Aorta (tissue), 5 donors: ENCODE measurements around the gene PKDREJ. TPM values are rescaled to one million over a fixed set of nuclear protein-coding genes. Genes with fewer than 3 reads are reported as not detected.
A peak's percentile ranks its signal among the peaks of the same experiment; 100 is the strongest.
"Not testable (repeated sequence)": the region's sequence is repeated elsewhere in the genome, so short reads cannot be mapped to it uniquely, and the experiment has no call there.

Source experiments
- ATAC-seq: fragments of 200-7000 bp; cut with Tn5 transposase; one replicate; pipeline ENCODE4 v1.9.1; 2022; ENCODE audit warnings: moderate library complexity; ENCODE audit not compliant: low FRiP score
- DNase-seq, 2 donors: peaks; one replicate each; pipeline ENCODE4 v3.0.0-alpha.2; 2020
- H3K27ac ChIP-seq, 2 donors: one replicate each; pipeline ENCODE4 v1.5.1; 2013; ENCODE audit warnings: low read length in 2 of 2, mild to moderate bottlenecking in 2 of 2, moderate library complexity in 2 of 2, control low read depth in 1 of 2, inconsistent platforms in 1 of 2, low read depth in 1 of 2
- H3K27me3 ChIP-seq, 2 donors: one replicate each; pipeline ENCODE4 v1.6.1; 2013; ENCODE audit warnings: control low read depth in 1 of 2, low read length in 1 of 2, mild to moderate bottlenecking in 1 of 2, moderate library complexity in 1 of 2; ENCODE audit not compliant: insufficient read depth in 2 of 2, control insufficient read depth in 1 of 2
- H3K36me3 ChIP-seq, 2 donors: one replicate each; pipeline ENCODE4 v1.6.1; 2013; ENCODE audit warnings: control low read depth in 1 of 2, low read length in 1 of 2, mild to moderate bottlenecking in 1 of 2; ENCODE audit not compliant: insufficient read depth in 2 of 2, control insufficient read depth in 1 of 2
- H3K4me1 ChIP-seq, 2 donors: one replicate each; pipeline ENCODE4 v1.6.1; 2013; ENCODE audit warnings: low read length in 2 of 2, control low read depth in 1 of 2, mild to moderate bottlenecking in 1 of 2, moderate library complexity in 1 of 2; ENCODE audit not compliant: insufficient read depth in 2 of 2, control insufficient read depth in 1 of 2
- H3K4me3 ChIP-seq, 2 donors: one replicate each; pipeline ENCODE4 v1.5.1; 2013; ENCODE audit warnings: low read length in 2 of 2, control low read depth in 1 of 2, mild to moderate bottlenecking in 1 of 2
- H3K9me3 ChIP-seq: one replicate; pipeline ENCODE4 v1.6.1; 2013; ENCODE audit warnings: mild to moderate bottlenecking, low read length; ENCODE audit not compliant: control insufficient read depth
- WGBS, 2 donors: extraction: QIAGEN DNeasy Blood & Tissue Kit; methylation state at CpG; one replicate each; pipeline ENCODE4 v1.1.7; 2013; 5-methylcytosine and 5-hydroxymethylcytosine counted together
- intact Hi-C, 2 donors: fragments of 100-400 bp; cut with DNase I; formaldehyde crosslinking; loops; one replicate each; pipeline versions ENCODE4 v1.14.2 to v1.15.0; 2022
- long read RNA-seq, 2 donors: library from polyadenylated mRNA; unstranded; transcript quantifications; one replicate each; pipeline ENCODE4 v2.0.0, GENCODE V29; 2020 to 2021
- polyA plus RNA-seq, 2 donors: library from polyadenylated mRNA; stranded (reverse); fragments of 200-250 nt; gene quantifications; one replicate each; pipeline ENCODE4 v1.2.3, GENCODE V29; 2013
- total RNA-seq, 2 donors: library from RNA; stranded (reverse); fragmentation: NEBNext Ultra II Directional; extraction: Animal tissue kit (Norgen Biotek cat#: 25700); gene quantifications; one replicate each; pipeline ENCODE4 v1.2.1, GENCODE V29; 2021
- donor health status: healthy with polysubstance abuse.
- donor health status: Bipolar disorder and iron deficiency.
- donor health status: DM: no; HTN: no; CAD: no.
- donor health status: DM: no; HTN: no; CAD: no.
- donor health status: DM: yes; HTN: yes; CAD: no.

Gene PKDREJ
- total RNA-seq (under 1 TPM in 1 of 2 donors, not detected in 1; 0.15 TPM), polyA plus RNA-seq (under 1 TPM in 1 of 2 donors, not detected in 1; 0.05 TPM)
- long read RNA-seq, donor 1: 0 reads
- long read RNA-seq, donor 2, full-length matches to known transcripts: 1 of 1 reads
- long read RNA-seq, donor 2, partial matches to known transcripts: 0 of 1 reads
- long read RNA-seq, donor 2, other reads (novel, unspliced or antisense): 0 of 1 reads

- H3K36me3 ChIP-seq: no peaks in the 10 kb centered on the region
- H3K4me1 ChIP-seq: no peaks in the 10 kb centered on the region
- H3K4me3 ChIP-seq: peak within 1 kb of the TSS; percentile 11 to 37
- H3K27ac ChIP-seq: no peak within 1 kb of the TSS
- DNase-seq (peak in 1 of 2 donors; percentile 77), ATAC-seq (no peak)
- 40% methylated on average over 22 to 30 of the region's 30 CpGs for WGBS, 2 donors
- H3K27me3 ChIP-seq: no peaks in the 10 kb centered on the region
- H3K9me3 ChIP-seq: no peaks in the 10 kb centered on the region
- intact Hi-C loops: no loop called here
Measured at GRCh38 chr22:46263216-46263590, at the start of gene PKDREJ. PKDREJ (minus strand) TSS chr22:46263343; CDS start chr22:46263322, 21 bp downstream.

- H3K4me3 ChIP-seq, H3K4me1 ChIP-seq, ATAC-seq, H3K9me3 ChIP-seq, DNase-seq, H3K27ac ChIP-seq, H3K36me3 ChIP-seq, H3K27me3 ChIP-seq: not testable (repeated sequence)
- intact Hi-C loops: loop anchor here (2.0 to 5.0 kb wide), 2 partner anchors 191 to 318 kb away; no protein-coding TSS in a partner anchor
- WGBS, 2 donors: 90 to 94% methylated on average over 2 of the region's 2 CpGs
Measured at GRCh38 chr22:46312848-46313247, 49.7 kb upstream of the PKDREJ start.

DNA sequence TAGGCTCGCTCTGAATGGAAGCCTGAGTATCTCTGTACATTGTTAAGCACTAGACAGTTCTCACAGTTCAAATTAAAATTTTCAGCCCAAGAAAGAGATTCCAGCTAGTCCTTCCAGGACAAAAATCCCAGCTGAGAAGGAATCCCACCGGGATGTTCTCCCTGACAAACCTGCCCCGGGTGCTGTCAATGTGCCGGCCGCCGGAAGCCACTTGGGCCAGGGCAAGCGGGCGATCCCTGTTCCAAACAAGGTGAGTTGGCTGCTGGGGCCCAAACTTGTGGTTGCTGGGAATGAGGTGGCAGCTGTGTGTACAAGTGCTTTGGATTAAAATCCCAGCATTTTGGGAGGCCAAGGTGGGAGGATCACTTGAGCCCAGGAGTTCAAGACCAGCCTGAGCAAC, 48.9 kb upstream of the PKDREJ start:
- Histone ChIP-seq H3K9me3 (no peaks in the 10 kb centered on the region), H3K4me1 (no peaks in the 10 kb centered on the region), H3K4me3 (no peak overlapping the region), H3K27ac (no peak overlapping the region), H3K27me3 (no peaks in the 10 kb centered on the region), H3K36me3 (no peaks in the 10 kb centered on the region)
- 96 to 97% methylated on average over 8 of the region's 8 CpGs for WGBS, 2 donors
- DNase-seq (peak; percentile 15 to 52), ATAC-seq (no peak)
- intact Hi-C loops: loop anchor here (2.0 to 5.0 kb wide), 2 partner anchors 190 to 317 kb away; no protein-coding TSS in a partner anchor

- peak in 1 of 2 donors; percentile 4 for DNase-seq
- 94 to 95% methylated on average over 15 of the region's 15 CpGs for WGBS, 2 donors
- no peak overlapping the region for H3K27ac ChIP-seq
- intact Hi-C loops: loop anchor here in 1 of 2 donors (5.0 kb wide), 1 partner anchor 187 kb away; no protein-coding TSS in a partner anchor
- no peaks in the 10 kb centered on the region for H3K36me3 ChIP-seq
- H3K9me3 ChIP-seq: no peaks in the 10 kb centered on the region
- H3K27me3 ChIP-seq: no peaks in the 10 kb centered on the region
- H3K4me1 ChIP-seq: no peaks in the 10 kb centered on the region
- H3K4me3 ChIP-seq: no peak overlapping the region
- no peak for ATAC-seq
Measured at GRCh38 chr22:46309526-46310085, 46.5 kb upstream of the PKDREJ start.

GRCh38 chr22:46308283-46308988, 45.3 kb upstream of the PKDREJ start:
- 72 to 75% methylated on average over 23 of the region's 23 CpGs for WGBS, 2 donors
- Histone ChIP-seq H3K27ac (no peak overlapping the region), H3K27me3 (no peaks in the 10 kb centered on the region), H3K4me3 (no peak overlapping the region), H3K4me1 (no peaks in the 10 kb centered on the region), H3K36me3 (no peaks in the 10 kb centered on the region), H3K9me3 (no peaks in the 10 kb centered on the region)
- DNase-seq (peak; percentile 45 to 69), ATAC-seq (no peak)
- intact Hi-C loops: no loop called here

DNA sequence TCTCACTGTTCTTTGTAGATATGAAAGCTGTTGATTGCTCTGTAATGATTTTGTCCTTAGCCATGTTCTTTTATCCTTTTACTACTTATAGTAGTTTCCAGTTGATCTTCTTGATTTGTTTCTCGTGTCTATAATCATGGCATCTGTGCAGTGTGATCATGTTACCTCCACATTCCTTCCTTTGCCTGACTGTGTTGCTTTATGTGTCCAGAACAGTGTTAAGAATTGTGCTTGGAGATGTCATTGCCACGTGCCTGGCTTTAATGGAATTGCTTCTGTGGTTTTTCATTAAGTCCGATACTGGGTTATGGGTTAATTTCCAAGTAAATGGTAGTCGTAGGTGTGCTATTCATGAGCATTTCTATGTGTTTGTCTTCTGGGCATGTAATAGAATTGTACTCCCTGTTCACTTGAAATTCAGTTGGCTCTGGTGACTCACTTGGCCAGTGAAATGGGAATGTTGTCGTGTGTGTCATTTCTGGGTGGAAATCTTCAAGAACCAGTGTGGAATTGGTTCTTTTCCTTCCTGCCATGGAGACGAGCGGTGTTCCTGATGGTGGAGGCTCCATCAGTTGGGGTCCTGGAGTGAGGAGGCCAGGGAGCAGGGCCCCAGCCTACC, 40.3 kb upstream of the PKDREJ start:
- no peak for ATAC-seq
- Histone ChIP-seq H3K27ac (no peak overlapping the region), H3K27me3 (no peaks in the 10 kb centered on the region), H3K36me3 (no peaks in the 10 kb centered on the region), H3K9me3 (no peaks in the 10 kb centered on the region), H3K4me3 (no peak overlapping the region), H3K4me1 (no peaks in the 10 kb centered on the region)
- intact Hi-C loops: no loop called here
- DNase-seq: no peak
- WGBS, 2 donors: 80 to 81% methylated on average over 7 of the region's 7 CpGs

- intact Hi-C loops: no loop called here
- ATAC-seq: no peak
- H3K36me3 ChIP-seq: no peaks in the 10 kb centered on the region
- no peak overlapping the region for H3K4me3 ChIP-seq
- H3K27ac ChIP-seq: no peak overlapping the region
- peak in 1 of 2 donors; percentile 62 for DNase-seq
- 94 to 96% methylated on average over 7 of the region's 7 CpGs for WGBS, 2 donors
- no peaks in the 10 kb centered on the region for H3K27me3 ChIP-seq
- no peaks in the 10 kb centered on the region for H3K4me1 ChIP-seq
- no peaks in the 10 kb centered on the region for H3K9me3 ChIP-seq
Measured at GRCh38 chr22:46300491-46300890, 37.3 kb upstream of the PKDREJ start.

DNA sequence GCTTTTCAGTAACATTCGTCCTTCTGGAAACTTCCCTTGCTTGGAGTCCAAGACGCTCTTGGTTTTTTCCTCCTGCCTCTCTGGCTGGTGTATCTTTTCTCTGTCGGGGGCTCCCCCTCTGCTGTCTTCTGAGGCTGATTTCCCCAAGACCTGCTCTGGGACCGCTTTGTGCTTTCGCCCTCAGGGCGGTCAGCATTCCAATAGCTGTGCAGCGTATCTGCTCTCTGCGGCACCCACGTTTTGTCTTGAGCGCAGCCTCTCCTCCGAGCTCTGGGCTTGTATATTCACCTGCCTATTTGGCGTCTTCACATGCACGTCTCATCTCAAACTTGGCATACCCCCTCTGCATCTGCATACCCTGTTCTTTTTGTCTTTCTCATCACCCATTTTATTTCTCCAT, 36.0 kb upstream of the PKDREJ start:
- ATAC-seq (no peak), DNase-seq (peak in 1 of 2 donors; percentile 64)
- Histone ChIP-seq H3K27me3 (no peaks in the 10 kb centered on the region), H3K36me3 (no peaks in the 10 kb centered on the region), H3K4me3 (no peak overlapping the region), H3K4me1 (no peaks in the 10 kb centered on the region), H3K9me3 (no peaks in the 10 kb centered on the region), H3K27ac (no peak overlapping the region)
- intact Hi-C loops: loop anchor here (5.0 kb wide), 2 partner anchors 147 to 177 kb away; partner anchors contain the start of gene PPARA (in 1 of the 2)
- WGBS, 2 donors: 91 to 96% methylated on average over 13 of the region's 13 CpGs
